ENCODE results near the gene KRT1. TPM values are rescaled to one million over a fixed set of nuclear protein-coding genes. Genes with fewer than 3 reads are reported as not detected.

KRT1 gene
- total RNA-seq, 3 donors from 2014 or later (not counting 1 experiment from before 2014, with no cell fraction given) = 0.27 to 1.8 TPM; not detected in 1

- H3K27me3 Mint-ChIP-seq (ENCODE audit: low read depth in 2 of 2) = no peaks in the 10 kb centered on the region
- intact Hi-C loops (cut with micrococcal nuclease) = no loop called here
- H3K4me1 ChIP-seq (ENCODE audit: control insufficient read depth, insufficient read depth, low read length) = peaks cover 6% of the 10 kb centered on the region
- H3K4me1 Mint-ChIP-seq = peaks cover 40 to 43% of the 10 kb centered on the region in 2 donors
- no peaks in the 10 kb centered on the region for H3K36me3 ChIP-seq (ENCODE audit: control insufficient read depth, insufficient read depth, low read length)
- no peak within 1 kb of the TSS for H3K4me3 Mint-ChIP-seq
- H3K27ac ChIP-seq (ENCODE audit: low read length) = no peak within 1 kb of the TSS
- TF ChIP-seq CTCF (IDR thresholded peaks at IDR 0.05) = no peak
- no peaks in the 10 kb centered on the region for H3K9me3 ChIP-seq (ENCODE audit: control insufficient read depth, insufficient read depth, low read length)
- no peaks in the 10 kb centered on the region for H3K9me3 Mint-ChIP-seq
- no peak for ATAC-seq
- WGBS (ENCODE audit: insufficient coverage) = 94% methylated on average over 16 of the region's 16 CpGs
- H3K4me3 ChIP-seq (ENCODE audit: low read length) = no peak within 1 kb of the TSS
- no peak for DNase-seq
- no peaks in the 10 kb centered on the region for H3K36me3 Mint-ChIP-seq
- no peaks in the 10 kb centered on the region for H3K27me3 ChIP-seq (ENCODE audit: control insufficient read depth, insufficient read depth, low read length)
- no peak within 1 kb of the TSS for H3K27ac Mint-ChIP-seq
These were observed 28.4 kb downstream of the KRT1 start, which contains the start of gene KRT2 for GRCh38 chr12:52651726-52652261. TSS of gene KRT2 (minus strand) at chr12:52652211. CDS start at chr12:52652142, 69 bp downstream.

DNA sequence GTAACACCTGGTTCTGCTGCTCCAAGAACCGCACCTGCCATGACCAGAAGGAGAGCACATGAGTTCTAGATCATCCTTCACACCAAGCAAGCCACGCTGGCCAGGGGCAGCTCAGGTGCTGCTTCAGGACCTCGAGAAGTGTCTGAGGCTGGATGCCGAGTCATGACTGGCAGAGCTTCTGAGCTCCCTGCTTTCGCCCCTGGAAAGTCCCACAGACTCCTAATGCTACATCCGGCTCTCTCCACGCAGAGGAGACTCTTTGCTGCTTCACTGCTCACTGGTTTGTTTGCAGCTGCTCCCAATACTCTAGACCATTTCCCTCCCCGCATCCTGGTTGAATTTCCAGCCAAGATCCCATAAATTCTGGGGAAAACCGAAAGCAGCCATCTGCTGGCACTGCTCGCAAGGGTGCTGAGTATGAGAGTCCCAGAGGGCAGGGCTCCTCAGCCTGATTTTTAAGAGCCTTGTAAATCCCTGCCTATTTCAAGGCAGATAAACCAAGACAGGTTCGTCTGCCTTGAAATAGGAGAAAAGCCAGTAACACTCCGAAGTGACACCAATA lies 29.6 kb downstream of the KRT1 start:
- Histone ChIP-seq H3K4me1 (ENCODE audit: control insufficient read depth, insufficient read depth, low read length) (peaks cover 17% of the 10 kb centered on the region), H3K4me3 (ENCODE audit: low read length) (no peak overlapping the region), H3K27ac (ENCODE audit: low read length) (no peak overlapping the region), H3K9me3 (ENCODE audit: control insufficient read depth, insufficient read depth, low read length) (no peaks in the 10 kb centered on the region), H3K27me3 (ENCODE audit: control insufficient read depth, insufficient read depth, low read length) (no peaks in the 10 kb centered on the region), H3K36me3 (ENCODE audit: control insufficient read depth, insufficient read depth, low read length) (no peaks in the 10 kb centered on the region)
- Mint-ChIP-seq H3K27ac (no peak overlapping the region), H3K4me1 (peaks cover 49 to 52% of the 10 kb centered on the region in 2 donors), H3K4me3 (no peak overlapping the region), H3K27me3 (ENCODE audit: low read depth in 2 of 2) (no peaks in the 10 kb centered on the region), H3K36me3 (no peaks in the 10 kb centered on the region), H3K9me3 (no peaks in the 10 kb centered on the region)
- intact Hi-C loops (cut with micrococcal nuclease) = no loop called here
- 85% methylated on average over 12 of the region's 12 CpGs for WGBS (ENCODE audit: insufficient coverage)
- DNase-seq (no peak), ATAC-seq (no peak)
- TF ChIP-seq CTCF (IDR thresholded peaks at IDR 0.05) = no peak

DNA sequence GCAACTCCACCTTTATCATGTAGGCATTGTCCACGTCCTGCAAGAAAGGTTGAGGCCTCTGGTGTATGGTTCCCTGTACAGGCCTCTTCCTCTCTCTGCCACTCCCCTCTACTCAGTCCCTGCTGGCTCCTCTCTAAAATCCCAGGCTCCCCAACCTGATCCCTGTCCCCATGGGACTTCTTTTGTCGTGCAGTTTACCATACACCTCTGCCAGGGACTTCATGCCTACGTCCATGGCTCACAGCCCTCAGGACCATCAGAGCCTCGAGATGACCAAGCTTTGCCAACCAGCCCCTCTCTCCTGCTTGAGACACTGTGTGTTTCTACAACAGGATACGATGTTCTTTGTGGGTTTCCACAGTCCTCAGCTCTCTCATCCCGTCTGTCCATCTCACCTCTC lies 31.1 kb downstream of the KRT1 start:
- TF ChIP-seq CTCF (IDR thresholded peaks at IDR 0.05) = no peak

More for the DNA sequence above, 31.1 kb downstream of the KRT1 start:
- H3K9me3 Mint-ChIP-seq = no peaks in the 10 kb centered on the region
- Histone ChIP-seq H3K27me3 (ENCODE audit: control insufficient read depth, insufficient read depth, low read length) (no peaks in the 10 kb centered on the region), H3K4me3 (ENCODE audit: low read length) (no peak overlapping the region), H3K4me1 (ENCODE audit: control insufficient read depth, insufficient read depth, low read length) (peaks cover 33% of the 10 kb centered on the region), H3K36me3 (ENCODE audit: control insufficient read depth, insufficient read depth, low read length) (no peaks in the 10 kb centered on the region), H3K27ac (ENCODE audit: low read length) (no peak overlapping the region), H3K9me3 (ENCODE audit: control insufficient read depth, insufficient read depth, low read length) (peaks cover 3% of the 10 kb centered on the region)
- no peak for DNase-seq
- 74% methylated on average over 6 of the region's 6 CpGs for WGBS (ENCODE audit: insufficient coverage)
- no peaks in the 10 kb centered on the region for H3K27me3 Mint-ChIP-seq (ENCODE audit: low read depth in 2 of 2)
- intact Hi-C loops (cut with micrococcal nuclease) = loop anchor here (5.0 kb wide), 1 partner anchor 33 kb away; the partner anchor contains the start of gene KRT1
- H3K27ac Mint-ChIP-seq = peak overlapping the region in 1 of 2 donors; percentile 3
- no peak overlapping the region for H3K4me3 Mint-ChIP-seq
- H3K4me1 Mint-ChIP-seq = peaks cover 65 to 67% of the 10 kb centered on the region in 2 donors
- no peaks in the 10 kb centered on the region for H3K36me3 Mint-ChIP-seq
- no peak for ATAC-seq
